IMR-90 (cell line): ENCODE measurements around the gene KRTAP10-1. TPM values are rescaled to one million over a fixed set of nuclear protein-coding genes. Genes with fewer than 3 reads are reported as not detected.

Source experiments
- ATAC-seq: fragments of 200-7000 bp; cut with Tn5 transposase; 2 replicates; pipeline ENCODE4 v1.9.1; 2020; ENCODE audit warnings: low read depth, mild to moderate bottlenecking, moderate library complexity
- BruUV-seq: library from RNA; stranded (reverse); fragments of 400-500 nt; replicated peaks from 2 replicates; lab custom pipeline; 2021; lab: Mats Ljungman, UMichigan
- CTCF ChIA-PET: fragments of 300-600 bp; formaldehyde crosslinking; extraction: SDS; loops from one replicate; lab custom pipeline; 2021; ENCODE audit warnings: antibody characterized with exemption; lab: Yijun Ruan, JAX
- POLR2A ChIA-PET: fragments of 300-600 bp; sonication (Branson Sonifier 250); formaldehyde crosslinking; loops from one replicate; lab custom pipeline; 2022; ENCODE audit warnings: antibody characterized with exemption; ENCODE audit not compliant: unreplicated experiment; lab: Charles Lee
- DNase-seq: peaks from one replicate; pipeline ENCODE4 v3.0.0; 2013
- H2AFZ ChIP-seq: replicated peaks from 2 replicates; pipeline ENCODE3; 2013; ENCODE audit warnings: low read length, mild to moderate bottlenecking; ENCODE audit not compliant: poor library complexity
- H2AK5ac ChIP-seq: 2 replicates; pipeline ENCODE4 v1.6.1; 2013; ENCODE audit warnings: low read depth, low read length, inconsistent platforms
- H2AK9ac ChIP-seq: replicated peaks from 2 replicates; pipeline ENCODE3; 2013; ENCODE audit warnings: mild to moderate bottlenecking, low read depth, low read length, moderate library complexity; ENCODE audit not compliant: poor library complexity
- H2BK120ac ChIP-seq: 2 replicates; pipeline ENCODE4 v1.6.1; 2013; ENCODE audit warnings: low read depth, low read length, inconsistent platforms
- H2BK15ac ChIP-seq: 3 replicates; pipeline ENCODE4 v1.6.1; 2013; ENCODE audit warnings: low read depth, low read length, inconsistent platforms
- H2BK20ac ChIP-seq: 2 replicates; pipeline ENCODE4 v1.6.1; 2013; ENCODE audit warnings: low read depth, mild to moderate bottlenecking, inconsistent platforms, low read length, moderate library complexity
- H2BK5ac ChIP-seq: 2 replicates; pipeline ENCODE4 v1.6.1; 2013; ENCODE audit warnings: mild to moderate bottlenecking, low read depth, low read length, inconsistent platforms; ENCODE audit not compliant: poor library complexity, severe bottlenecking
- H3K14ac ChIP-seq: replicated peaks from 2 replicates; pipeline ENCODE4 v1.6.1; 2013; ENCODE audit warnings: low read depth, low read length, inconsistent platforms
- H3K18ac ChIP-seq: 2 replicates; pipeline ENCODE4 v1.6.1; 2013; ENCODE audit warnings: low read depth, low read length, control low read depth
- H3K23ac ChIP-seq: 2 replicates; pipeline ENCODE4 v1.6.1; 2013; ENCODE audit warnings: low read depth, low read length, inconsistent platforms
- H3K27ac ChIP-seq: 2 replicates; pipeline ENCODE4 v1.5.1; 2013; ENCODE audit warnings: mild to moderate bottlenecking, control low read depth, low read length; ENCODE audit not compliant: insufficient read depth
- H3K27me3 ChIP-seq: 2 replicates; pipeline ENCODE4 v1.6.1; 2013; ENCODE audit warnings: low read length; ENCODE audit not compliant: control insufficient read depth, insufficient read depth
- H3K36me3 ChIP-seq: 2 replicates; pipeline ENCODE4 v1.6.1; 2013; ENCODE audit warnings: low read length, mixed read lengths; ENCODE audit not compliant: control insufficient read depth, insufficient read depth
- H3K4ac ChIP-seq: 2 replicates; pipeline ENCODE4 v1.6.1; 2013; ENCODE audit warnings: low read depth, low read length, inconsistent platforms
- H3K4me1 ChIP-seq: 2 replicates; pipeline ENCODE4 v1.6.1; 2013; ENCODE audit warnings: low read length, mixed read lengths; ENCODE audit not compliant: control insufficient read depth, insufficient read depth
- H3K4me2 ChIP-seq: 2 replicates; pipeline ENCODE4 v1.6.1; 2013; ENCODE audit warnings: low read depth, mild to moderate bottlenecking, control low read depth, low read length, moderate library complexity
- H3K4me3 ChIP-seq: 2 replicates; pipeline ENCODE4 v1.5.1; 2013; ENCODE audit warnings: low read depth, mild to moderate bottlenecking, control low read depth, low read length, moderate library complexity; ENCODE audit not compliant: insufficient read depth
- H3K56ac ChIP-seq: 2 replicates; pipeline ENCODE4 v1.6.1; 2013; ENCODE audit warnings: low read length, inconsistent platforms; ENCODE audit not compliant: insufficient read depth; ENCODE audit errors: extremely low read depth
- H3K79me1 ChIP-seq, 2 experiments: 2 replicates each; pipeline ENCODE4 v1.6.1; 2013; ENCODE audit warnings: low read length in 2 of 2, inconsistent platforms in 1 of 2, low read depth in 1 of 2
- H3K9ac ChIP-seq: 2 replicates; pipeline ENCODE4 v1.6.1; 2013; ENCODE audit warnings: low read depth, low read length, control low read depth
- H3K9me1 ChIP-seq: 2 replicates; pipeline ENCODE4 v1.6.1; 2013; ENCODE audit warnings: low read length, inconsistent platforms; ENCODE audit not compliant: insufficient read depth
- H3K9me3 ChIP-seq: 2 replicates; pipeline ENCODE4 v1.6.1; 2013; ENCODE audit warnings: low read length; ENCODE audit not compliant: control insufficient read depth, insufficient read depth
- H4K20me1 ChIP-seq: 2 replicates; pipeline ENCODE4 v1.6.1; 2013; ENCODE audit warnings: low read length, inconsistent platforms; ENCODE audit not compliant: insufficient read depth
- H4K5ac ChIP-seq: 2 replicates; pipeline ENCODE4 v1.6.1; 2013; ENCODE audit warnings: mild to moderate bottlenecking, low read depth, low read length, control low read depth
- H4K8ac ChIP-seq, 2 experiments: 2 replicates each; pipeline ENCODE4 v1.6.1; 2013; ENCODE audit warnings: low read depth in 2 of 2, low read length in 2 of 2, control low read depth in 1 of 2, inconsistent platforms in 1 of 2
- H4K91ac ChIP-seq: 2 replicates; pipeline ENCODE4 v1.6.1; 2013; ENCODE audit warnings: low read depth, low read length, inconsistent platforms; ENCODE audit not compliant: insufficient read depth
- MXI1 ChIP-seq: IDR thresholded peaks from 2 replicates; pipeline ENCODE4 v1.6.1; 2012; ENCODE audit warnings: low read depth, mild to moderate bottlenecking, low read length, moderate library complexity, borderline replicate concordance
- USF2 ChIP-seq: fragments of 150-350 bp; IDR thresholded peaks from 2 replicates; pipeline ENCODE4 v1.6.1; 2017; ENCODE audit warnings: mild to moderate bottlenecking, antibody characterized with exemption, low read length, low read depth
- WGBS, 2 experiments: methylation state at CpG; one replicate each; pipeline versions ENCODE4 v1.1.5 to v1.1.7; 2013; ENCODE audit warnings: missing lambda C conversion rate in 2 of 2; ENCODE audit not compliant: insufficient read length in 1 of 2; ENCODE audit errors: extremely low coverage in 2 of 2; 5-methylcytosine and 5-hydroxymethylcytosine counted together
- dilution Hi-C: fragments of 300-500 bp; cut with HindIII; formaldehyde crosslinking; loops from one replicate; pipeline ENCODE4 v1.14.3; 2018; ENCODE audit warnings: low sequenced_read_pairs; ENCODE audit not compliant: unreplicated experiment
- in situ Hi-C: fragments of 300-500 bp; cut with MboI; formaldehyde crosslinking; loops from 3 replicates; pipeline ENCODE4 v1.14.3; 2019; ENCODE audit warnings: low sequenced_read_pairs, inconsistent platforms, mixed read lengths
- intact Hi-C: fragments of 100-400 bp; cut with micrococcal nuclease; formaldehyde crosslinking; loops from 2 replicates; pipeline ENCODE4 v1.10.0; 2022
- polyA plus RNA-seq, 3 experiments: library from polyadenylated mRNA; depleted of rRNA; stranded (reverse); fragments of >200 nt; gene quantifications; 2 replicates each; pipeline ENCODE4 v1.2.3, GENCODE V29; 2012; ENCODE audit warnings: low replicate concordance in 1 of 3
- total RNA-seq: library from RNA; depleted of rRNA; stranded (reverse); fragments of >200 nt; gene quantifications from 2 replicates; pipeline ENCODE4 v1.2.3, GENCODE V29; 2012

The KRTAP10-1 gene
- total and polyA plus RNA-seq, 2 of the 4 experiments (the other 2 are of a cell fraction), result not detected

GRCh38 chr21:44517175-44517899, 22.7 kb downstream of the KRTAP10-1 start:
- Histone ChIP-seq H3K4me1 (no peaks in the 10 kb centered on the region), H3K18ac (no peak overlapping the region), H3K9ac (no peak overlapping the region), H3K4ac (no peak overlapping the region), H3K23ac (no peak overlapping the region), H4K5ac (no peak overlapping the region), H3K27me3 (no peaks in the 10 kb centered on the region), H3K36me3 (no peaks in the 10 kb centered on the region), H2BK120ac (no peak overlapping the region), H2BK15ac (no peak overlapping the region), H2AK9ac (no peak overlapping the region), H3K4me3 (no peak overlapping the region), H2BK20ac (no peak overlapping the region), H3K9me1 (no peaks in the 10 kb centered on the region), H4K91ac (no peak overlapping the region), H2AFZ (peak overlapping the region; percentile 21), H4K20me1 (no peaks in the 10 kb centered on the region), H2AK5ac (no peak overlapping the region), H3K4me2 (no peak overlapping the region), H2BK5ac (no peak overlapping the region), H3K9me3 (peaks cover 8% of the 10 kb centered on the region; the same call in 1 of the 2 replicates), H3K56ac (no peak overlapping the region), H3K14ac (no peak overlapping the region), H3K27ac (no peak overlapping the region), H3K79me1 (no peaks in the 10 kb centered on the region), H4K8ac (no peak overlapping the region)
- POLR2A ChIA-PET, result no interaction called here
- dilution Hi-C loops (no loop called here), in situ Hi-C loops (loop anchor here (25.0 kb wide), 1 partner anchor 420 kb away; the partner anchor contains the start of gene SLX9), intact Hi-C loops (no loop called here)
- no TSS peak for BruUV-seq
- TF ChIP-seq MXI1, result no peak
- peak; percentile 89 for TF ChIP-seq USF2
- WGBS, 2 experiments, result 72% methylated on average over 9 of the region's 15 CpGs; no CpG with 5 or more reads in 1 of the 2 experiments
- peak; percentile 29 for DNase-seq
- ATAC-seq, result no peak
- CTCF ChIA-PET, result no interaction called here
